A673 (cell line): ENCODE data around the gene TERT. TPM values are rescaled to one million over a fixed set of nuclear protein-coding genes. Genes with fewer than 3 reads are reported as not detected.

Experiments used
- BruUV-seq: library from RNA; stranded (reverse); fragments of 400-500 nt; replicated peaks from 2 replicates; lab custom pipeline; 2021; lab: Mats Ljungman, UMichigan
- CTCF ChIA-PET: fragments of 300-600 bp; sonication (Branson Sonifier 250); formaldehyde crosslinking; loops from one replicate; lab custom pipeline; 2022; ENCODE audit warnings: antibody characterized with exemption; lab: Charles Lee
- POLR2A ChIA-PET: fragments of 300-600 bp; sonication (Branson Sonifier 250); formaldehyde crosslinking; loops from one replicate; lab custom pipeline; 2022; ENCODE audit warnings: antibody characterized with exemption; ENCODE audit not compliant: low non-redundant PET; lab: Charles Lee
- DNase-seq: peaks from one replicate; pipeline ENCODE4 v3.0.0-alpha.2; 2015; ENCODE audit warnings: low spot score
- H3K27ac ChIP-seq: fragments of 200-600 bp; sonication (generic); 2 replicates; pipeline ENCODE4 v1.5.1; 2016; ENCODE audit warnings: mixed run types, low read depth, mild to moderate bottlenecking, mixed read lengths, antibody characterized with exemption, low read length; ENCODE audit not compliant: poor library complexity, severe bottlenecking
- H3K27me3 ChIP-seq: fragments of 200-600 bp; sonication (generic); replicated peaks from 2 replicates; pipeline ENCODE4 v1.6.1; 2017; ENCODE audit warnings: mixed run types, low read depth, mild to moderate bottlenecking, mixed read lengths, antibody characterized with exemption, low read length; ENCODE audit not compliant: insufficient read depth, poor library complexity
- H3K36me3 ChIP-seq: fragments of 200-600 bp; sonication (generic); 2 replicates; pipeline ENCODE4 v1.6.1; 2016; ENCODE audit warnings: mixed run types, mild to moderate bottlenecking, mixed read lengths, antibody characterized with exemption, low read length; ENCODE audit not compliant: insufficient read depth, poor library complexity, severe bottlenecking
- H3K4me1 ChIP-seq: fragments of 200-600 bp; sonication (generic); 2 replicates; pipeline ENCODE4 v1.6.1; 2017; ENCODE audit warnings: mixed run types, mild to moderate bottlenecking, mixed read lengths, antibody characterized with exemption, low read length; ENCODE audit not compliant: insufficient read depth, poor library complexity, severe bottlenecking
- H3K4me3 ChIP-seq: fragments of 200-600 bp; sonication (generic); 2 replicates; pipeline ENCODE4 v1.5.1; 2016; ENCODE audit warnings: low read depth, mixed run types, mild to moderate bottlenecking, mixed read lengths, low read length; ENCODE audit not compliant: poor library complexity, severe bottlenecking
- H3K9me3 ChIP-seq: fragments of 200-600 bp; sonication (generic); 2 replicates; pipeline ENCODE4 v1.6.1; 2016; ENCODE audit warnings: mixed run types, low read depth, mild to moderate bottlenecking, mixed read lengths, antibody characterized with exemption, low read length; ENCODE audit not compliant: poor library complexity, severe bottlenecking
- EZH2 ChIP-seq: fragments of 200-600 bp; sonication (generic); IDR thresholded peaks from 2 replicates; pipeline ENCODE4 v1.6.1; 2017; ENCODE audit warnings: borderline replicate concordance, low read depth, mild to moderate bottlenecking, mixed read lengths, antibody characterized with exemption, low read length; ENCODE audit not compliant: poor library complexity, severe bottlenecking
- intact Hi-C: fragments of 100-400 bp; cut with micrococcal nuclease; formaldehyde crosslinking; loops from one replicate; pipeline ENCODE4 v1.10.0; 2022; ENCODE audit not compliant: unreplicated experiment
- total RNA-seq: library from RNA; stranded (reverse); gene quantifications from 2 replicates; pipeline ENCODE4 v1.2.3, GENCODE V29; 2021
- TF ChIP-seq, protein P1 (sequence below): fragments of 300-800, 200-600 bp; sonication (generic); conservative IDR thresholded peaks from 2 replicates; pipeline ENCODE4 v1.5.1; 2017; ENCODE audit warnings: low read depth, mild to moderate bottlenecking, antibody characterized with exemption, low read length, moderate library complexity, mixed read lengths

The TERT gene
- total RNA-seq, 1 experiment from 2014 or later: 14.2 TPM

DNA sequence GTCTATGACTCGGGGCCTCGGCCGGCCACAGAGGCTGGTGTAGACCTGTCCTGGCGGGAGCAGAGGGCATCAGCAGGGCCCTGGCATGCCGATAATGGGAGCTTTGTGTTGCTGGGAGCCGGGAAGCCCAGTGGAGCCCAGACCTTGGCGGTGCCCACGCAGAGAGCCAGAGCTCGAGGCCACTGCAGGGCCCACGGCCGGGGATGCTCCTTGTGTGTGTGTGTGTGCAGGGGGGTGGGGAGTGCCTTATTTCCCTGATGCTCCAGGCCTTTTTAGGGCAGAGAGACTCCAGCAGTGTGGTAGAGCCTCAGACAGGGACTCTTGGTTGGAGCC lies 75.1 kb downstream of the TERT start:
- ChIA-PET POLR2A (interaction anchor here (0.7 kb wide), 1 partner anchor 47 kb away, joined by 3 read pairs; no protein-coding TSS in a partner anchor), CTCF (no interaction called here)
- no peak for TF ChIP-seq EZH2
- TF ChIP-seq, protein P1, sequence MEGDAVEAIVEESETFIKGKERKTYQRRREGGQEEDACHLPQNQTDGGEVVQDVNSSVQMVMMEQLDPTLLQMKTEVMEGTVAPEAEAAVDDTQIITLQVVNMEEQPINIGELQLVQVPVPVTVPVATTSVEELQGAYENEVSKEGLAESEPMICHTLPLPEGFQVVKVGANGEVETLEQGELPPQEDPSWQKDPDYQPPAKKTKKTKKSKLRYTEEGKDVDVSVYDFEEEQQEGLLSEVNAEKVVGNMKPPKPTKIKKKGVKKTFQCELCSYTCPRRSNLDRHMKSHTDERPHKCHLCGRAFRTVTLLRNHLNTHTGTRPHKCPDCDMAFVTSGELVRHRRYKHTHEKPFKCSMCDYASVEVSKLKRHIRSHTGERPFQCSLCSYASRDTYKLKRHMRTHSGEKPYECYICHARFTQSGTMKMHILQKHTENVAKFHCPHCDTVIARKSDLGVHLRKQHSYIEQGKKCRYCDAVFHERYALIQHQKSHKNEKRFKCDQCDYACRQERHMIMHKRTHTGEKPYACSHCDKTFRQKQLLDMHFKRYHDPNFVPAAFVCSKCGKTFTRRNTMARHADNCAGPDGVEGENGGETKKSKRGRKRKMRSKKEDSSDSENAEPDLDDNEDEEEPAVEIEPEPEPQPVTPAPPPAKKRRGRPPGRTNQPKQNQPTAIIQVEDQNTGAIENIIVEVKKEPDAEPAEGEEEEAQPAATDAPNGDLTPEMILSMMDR: no peak
- Histone ChIP-seq H3K27me3 (peaks cover 4% of the 10 kb centered on the region), H3K27ac (no peak overlapping the region), H3K9me3 (no peaks in the 10 kb centered on the region), H3K4me3 (no peak overlapping the region), H3K36me3 (no peaks in the 10 kb centered on the region), H3K4me1 (no peaks in the 10 kb centered on the region)
- no peak for DNase-seq
- BruUV-seq: no TSS peak
- intact Hi-C loops: no loop called here

DNA sequence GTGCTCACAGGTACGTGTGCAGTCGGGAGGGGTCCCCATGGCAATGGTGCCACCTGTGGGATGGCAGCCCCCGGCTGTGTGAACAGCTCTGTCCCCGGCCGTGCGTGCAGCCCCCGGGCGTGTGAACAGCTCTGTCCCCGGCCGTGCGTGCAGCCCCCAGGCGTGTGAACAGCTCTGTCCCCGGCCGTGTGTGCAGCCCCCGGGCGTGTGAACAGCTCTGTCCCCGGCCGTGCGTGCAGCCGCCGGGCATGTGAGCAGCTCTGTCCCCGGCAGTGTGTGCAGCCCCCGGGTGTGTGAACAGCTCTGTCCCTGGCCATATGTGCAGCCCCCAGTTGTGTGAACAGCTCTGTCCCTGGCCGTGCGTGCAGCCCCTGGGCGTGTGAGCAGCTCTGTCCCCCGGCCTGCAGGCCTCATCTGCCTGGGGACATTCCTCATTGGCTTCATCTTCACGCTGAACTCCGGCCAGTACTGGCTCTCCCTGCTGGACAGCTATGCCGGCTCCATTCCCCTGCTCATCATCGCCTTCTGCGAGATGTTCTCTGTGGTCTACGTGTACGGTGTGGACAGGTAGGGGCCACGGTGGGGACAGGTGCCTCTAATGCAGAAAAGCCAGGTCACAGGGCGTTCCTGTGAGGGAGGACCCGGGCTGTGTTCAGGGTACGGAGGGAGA lies 75.6 kb downstream of the TERT start:
- H3K27me3 ChIP-seq: peaks cover 3% of the 10 kb centered on the region
- no peaks in the 10 kb centered on the region for H3K36me3 ChIP-seq
- intact Hi-C loops: no loop called here

DNA sequence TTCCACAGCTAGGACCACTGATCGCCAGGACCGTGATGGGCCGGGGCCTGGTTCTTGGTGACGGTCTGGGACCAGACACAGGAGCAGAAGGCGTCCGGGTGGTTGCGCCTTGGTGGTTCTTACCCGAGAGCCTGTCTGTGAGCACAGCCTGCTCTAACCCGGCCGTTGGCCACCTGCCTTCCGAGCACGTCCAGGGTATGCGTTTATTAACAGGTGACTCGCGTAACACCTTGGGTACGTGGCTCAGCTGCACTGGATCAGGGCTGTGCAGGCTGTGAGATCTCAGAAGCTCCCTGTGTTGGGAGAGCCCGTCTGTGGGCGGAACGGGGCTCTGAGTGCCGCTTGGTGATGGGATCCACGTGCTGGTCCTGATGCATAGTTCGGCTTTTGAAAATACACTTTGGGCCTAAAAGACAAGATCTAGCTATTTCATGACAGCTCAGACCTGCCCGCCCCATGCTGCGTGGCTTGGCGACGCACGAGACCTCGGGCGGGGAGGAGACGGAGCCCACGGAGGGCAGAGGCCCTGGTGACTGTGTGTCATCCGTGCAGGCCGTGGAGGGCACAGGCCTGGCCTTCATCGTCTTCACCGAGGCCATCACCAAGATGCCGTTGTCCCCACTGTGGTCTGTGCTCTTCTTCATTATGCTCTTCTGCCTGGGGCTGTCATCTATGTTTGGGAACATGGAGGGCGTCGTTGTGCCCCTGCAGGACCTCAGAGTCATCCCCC lies 76.4 kb downstream of the TERT start:
- Histone ChIP-seq H3K27ac (no peak overlapping the region), H3K4me1 (no peaks in the 10 kb centered on the region), H3K4me3 (no peak overlapping the region), H3K36me3 (no peaks in the 10 kb centered on the region), H3K27me3 (no peaks in the 10 kb centered on the region), H3K9me3 (no peaks in the 10 kb centered on the region)
- intact Hi-C loops: no loop called here
- BruUV-seq: no TSS peak
- no peak for DNase-seq
- no peak for TF ChIP-seq EZH2
- TF ChIP-seq, protein P1: no peak
- CTCF ChIA-PET: no interaction called here
- POLR2A ChIA-PET: no interaction called here

More for the DNA sequence above, 75.6 kb downstream of the TERT start:
- Histone ChIP-seq H3K9me3 (no peaks in the 10 kb centered on the region), H3K27ac (no peak overlapping the region), H3K4me3 (no peak overlapping the region), H3K4me1 (no peaks in the 10 kb centered on the region)
- CTCF ChIA-PET: no interaction called here
- DNase-seq: no peak
- no TSS peak for BruUV-seq
- TF ChIP-seq, protein P1: no peak
- no peak for TF ChIP-seq EZH2
- POLR2A ChIA-PET: no interaction called here
